Measurements from ENCODE around the gene FUT1.

DNA sequence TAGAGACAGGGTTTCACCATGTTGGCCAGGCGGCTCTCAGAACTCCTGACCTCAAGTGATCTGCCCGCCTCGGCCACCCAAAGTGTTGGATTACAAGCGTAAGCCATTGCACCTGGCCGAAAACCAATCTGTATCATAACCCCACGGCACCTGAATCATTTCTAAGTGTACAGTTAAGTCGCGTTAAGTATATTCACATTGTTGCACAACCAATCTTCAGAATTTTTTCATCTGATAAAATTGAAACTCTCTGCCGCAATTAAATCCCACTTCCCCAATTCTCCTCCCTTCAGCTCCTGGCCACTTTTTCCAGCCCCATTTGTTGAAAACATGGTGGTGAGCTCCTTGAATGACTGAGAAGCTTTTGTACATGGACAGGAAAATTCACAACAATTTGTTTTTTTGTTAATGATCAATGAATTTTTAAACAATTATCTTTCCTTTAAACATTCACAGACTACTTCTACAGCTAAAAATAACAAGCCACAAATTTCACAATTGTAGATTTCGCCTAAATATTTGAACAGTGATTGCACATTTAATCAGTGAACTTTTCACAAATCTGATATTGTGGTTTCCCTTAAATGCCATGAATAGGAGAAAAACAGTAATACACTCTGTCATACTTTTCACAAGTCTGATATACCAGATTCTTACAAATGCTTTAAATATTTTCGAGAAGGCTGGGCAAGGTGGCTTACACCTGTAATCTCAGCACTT lies 16.7 kb upstream of the FUT1 start:
- TF ChIP-seq EZH2 (IDR thresholded peaks at IDR 0.05) (no peak), POLR2AphosphoS5 (IDR thresholded peaks at IDR 0.05; ENCODE audit: borderline replicate concordance, low read depth, low read length) (no peak), FOXP2 (optimal IDR thresholded peaks at IDR 0.05; ENCODE audit: control extremely low read depth, extremely low read length, insufficient read depth) (no peak)

Data from SK-N-MC (cell line).